Mesothelial cell of epicardium (in vitro differentiated cells): Measurements from ENCODE around the gene ZNF705A. TPM values are rescaled to one million over a fixed set of nuclear protein-coding genes. Genes with fewer than 3 reads are reported as not detected.
"Not testable (repeated sequence)": the region's sequence is repeated elsewhere in the genome, so short reads cannot be mapped to it uniquely, and the experiment has no call there.

ENCODE experiments used
- DNase-seq, 2 experiments: peaks; one replicate each; pipeline ENCODE4 v3.0.0; 2021; ENCODE audit warnings: low spot score in 2 of 2; ENCODE audit not compliant: unreplicated experiment in 2 of 2
- H3K27ac Mint-ChIP-seq: 2 replicates; pipeline ENCODE4 v1.8.0; 2021; ENCODE audit warnings: mixed read lengths
- H3K27me3 Mint-ChIP-seq: 2 replicates; pipeline ENCODE4 v1.8.0; 2021; ENCODE audit warnings: low read depth, mixed read lengths
- H3K36me3 Mint-ChIP-seq: 2 replicates; pipeline ENCODE4 v1.8.0; 2021; ENCODE audit warnings: mixed read lengths
- H3K4me1 Mint-ChIP-seq: 2 replicates; pipeline ENCODE4 v1.8.0; 2021; ENCODE audit warnings: mixed read lengths
- H3K4me3 Mint-ChIP-seq: 2 replicates; pipeline ENCODE4 v1.8.0; 2021; ENCODE audit warnings: mild to moderate bottlenecking, moderate library complexity, mixed read lengths
- H3K9me3 Mint-ChIP-seq: 2 replicates; pipeline ENCODE4 v1.8.0; 2021; ENCODE audit warnings: mixed read lengths
- total RNA-seq: library from RNA; stranded (reverse); gene quantifications from 3 replicates; pipeline ENCODE4 v1.2.1, GENCODE V29; 2021
- TF ChIP-seq, protein P1 (sequence below): fragments of 200-600 bp; sonication (generic); IDR thresholded peaks from one replicate; pipeline ENCODE4 v1.5.0; 2021; ENCODE audit warnings: antibody characterized with exemption; ENCODE audit not compliant: unreplicated experiment

The ZNF705A gene
- total RNA-seq, 1 donor from 2014 or later = not detected

DNA sequence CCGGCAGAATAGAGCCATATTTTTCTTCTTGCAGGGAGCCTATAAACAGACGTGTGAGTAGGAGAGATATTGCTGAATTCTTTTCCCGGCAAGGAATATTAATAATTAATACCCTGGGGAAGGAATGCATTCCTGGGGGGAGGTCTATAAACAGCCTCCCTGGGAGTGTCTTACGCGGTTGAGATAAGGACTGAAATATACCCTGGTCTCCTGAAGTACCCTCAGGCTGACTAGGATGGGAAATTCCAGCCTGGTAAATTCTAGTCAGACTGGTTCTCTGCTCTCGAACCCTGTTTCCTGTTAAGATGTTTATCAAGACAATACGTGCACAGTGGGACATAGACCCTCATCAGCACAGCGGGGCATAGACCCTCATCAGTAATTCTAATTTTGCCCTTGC, 15.2 kb upstream of the ZNF705A start:
- H3K36me3 Mint-ChIP-seq = peaks cover 25% of the 10 kb centered on the region
- H3K9me3 Mint-ChIP-seq = peaks cover 25% of the 10 kb centered on the region
- H3K4me3 Mint-ChIP-seq, DNase-seq, H3K27ac Mint-ChIP-seq, H3K4me1 Mint-ChIP-seq, H3K27me3 Mint-ChIP-seq: not testable (repeated sequence)

DNA sequence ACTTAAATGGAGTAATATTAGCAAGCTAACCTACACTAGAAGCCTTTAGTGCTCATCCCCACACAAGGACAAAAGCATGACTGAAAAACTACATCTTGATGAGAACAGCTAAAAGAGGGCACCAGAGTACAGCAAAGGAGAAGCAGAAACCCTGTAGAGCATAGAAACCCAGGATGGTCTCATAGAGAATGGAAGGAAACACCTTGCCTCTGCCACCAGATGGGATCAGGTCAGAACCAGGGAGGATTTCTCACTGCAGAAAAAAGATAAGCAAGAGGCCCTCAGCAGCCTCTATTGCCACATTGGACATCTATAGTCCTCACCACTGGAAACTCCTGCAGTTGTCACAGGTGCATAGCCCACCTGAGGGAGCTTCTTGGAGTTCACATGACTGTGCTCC, 13.6 kb upstream of the ZNF705A start:
- DNase-seq = no peak
- peaks cover 34% of the 10 kb centered on the region for H3K9me3 Mint-ChIP-seq

DNA sequence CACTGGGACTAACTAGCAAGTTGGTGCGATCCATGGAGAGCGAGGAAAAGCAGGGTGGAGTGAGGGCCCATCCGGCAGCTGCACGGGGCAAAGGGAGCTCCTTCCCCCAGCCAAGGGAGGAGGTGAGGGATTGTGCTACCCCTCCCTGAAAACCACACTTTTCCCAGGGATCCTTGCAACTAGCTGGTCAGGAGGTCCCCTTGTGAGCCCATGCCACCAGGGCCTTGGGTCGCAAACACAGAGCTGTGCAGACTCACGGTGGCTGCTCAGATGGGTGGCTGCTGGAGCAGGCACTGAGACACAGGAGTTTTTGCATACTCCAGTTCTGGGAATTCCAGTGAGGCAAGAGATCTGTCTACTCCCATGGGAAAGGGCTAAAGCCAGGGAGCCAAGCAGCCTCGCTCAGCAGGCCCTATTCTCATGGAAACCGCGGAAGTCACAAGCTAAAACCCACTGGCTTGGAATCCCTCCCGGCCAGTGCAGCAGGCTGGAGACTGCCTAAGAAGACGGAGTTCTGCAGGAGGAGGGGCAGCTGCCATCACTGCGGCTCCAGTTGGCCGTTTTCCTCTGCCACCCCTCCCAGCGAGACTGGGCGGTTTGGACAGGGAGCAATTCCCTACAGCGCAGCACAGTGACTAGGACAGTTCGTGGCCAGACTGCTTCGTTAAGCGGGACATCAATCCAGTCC, 10.9 kb upstream of the ZNF705A start:
- DNase-seq = peak in 1 of 2 experiments; percentile 41
- TF ChIP-seq, protein P1, sequence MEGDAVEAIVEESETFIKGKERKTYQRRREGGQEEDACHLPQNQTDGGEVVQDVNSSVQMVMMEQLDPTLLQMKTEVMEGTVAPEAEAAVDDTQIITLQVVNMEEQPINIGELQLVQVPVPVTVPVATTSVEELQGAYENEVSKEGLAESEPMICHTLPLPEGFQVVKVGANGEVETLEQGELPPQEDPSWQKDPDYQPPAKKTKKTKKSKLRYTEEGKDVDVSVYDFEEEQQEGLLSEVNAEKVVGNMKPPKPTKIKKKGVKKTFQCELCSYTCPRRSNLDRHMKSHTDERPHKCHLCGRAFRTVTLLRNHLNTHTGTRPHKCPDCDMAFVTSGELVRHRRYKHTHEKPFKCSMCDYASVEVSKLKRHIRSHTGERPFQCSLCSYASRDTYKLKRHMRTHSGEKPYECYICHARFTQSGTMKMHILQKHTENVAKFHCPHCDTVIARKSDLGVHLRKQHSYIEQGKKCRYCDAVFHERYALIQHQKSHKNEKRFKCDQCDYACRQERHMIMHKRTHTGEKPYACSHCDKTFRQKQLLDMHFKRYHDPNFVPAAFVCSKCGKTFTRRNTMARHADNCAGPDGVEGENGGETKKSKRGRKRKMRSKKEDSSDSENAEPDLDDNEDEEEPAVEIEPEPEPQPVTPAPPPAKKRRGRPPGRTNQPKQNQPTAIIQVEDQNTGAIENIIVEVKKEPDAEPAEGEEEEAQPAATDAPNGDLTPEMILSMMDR = no peak
- Mint-ChIP-seq H3K4me3 (peak overlapping the region; percentile 44), H3K4me1 (no peaks in the 10 kb centered on the region), H3K9me3 (peaks cover 38% of the 10 kb centered on the region), H3K36me3 (peaks cover 12% of the 10 kb centered on the region), H3K27me3 (peaks cover 12% of the 10 kb centered on the region), H3K27ac (peak overlapping the region; percentile 44)

More for the DNA sequence above, 13.6 kb upstream of the ZNF705A start:
- H3K27ac Mint-ChIP-seq = no peak overlapping the region
- no peak overlapping the region for H3K4me3 Mint-ChIP-seq
- peaks cover 6% of the 10 kb centered on the region for H3K27me3 Mint-ChIP-seq
- TF ChIP-seq, protein P1 = no peak
- no peaks in the 10 kb centered on the region for H3K4me1 Mint-ChIP-seq
- peaks cover 25% of the 10 kb centered on the region for H3K36me3 Mint-ChIP-seq

DNA sequence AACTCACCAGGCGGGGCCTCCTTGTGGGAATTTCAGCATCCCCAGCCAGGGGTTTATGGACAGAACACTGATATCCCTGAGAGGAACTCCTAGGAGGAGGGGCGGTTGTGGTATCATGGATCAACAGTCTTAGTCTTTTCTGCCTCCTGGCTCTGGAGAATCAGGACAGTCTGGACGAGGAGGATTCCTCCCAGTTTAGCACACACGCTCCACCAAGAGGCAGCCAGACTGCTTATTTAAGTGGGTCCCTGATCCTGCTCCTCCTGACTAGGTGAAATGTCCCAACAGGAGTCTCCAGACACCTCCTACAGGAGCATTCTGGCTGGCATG, 10.4 kb upstream of the ZNF705A start:
- TF ChIP-seq, protein P1 = no peak
- Mint-ChIP-seq H3K4me1 (no peaks in the 10 kb centered on the region), H3K27ac (peak overlapping the region; percentile 15), H3K4me3 (peak overlapping the region; percentile 44), H3K27me3 (peaks cover 16% of the 10 kb centered on the region), H3K9me3 (peaks cover 35% of the 10 kb centered on the region), H3K36me3 (peaks cover 11% of the 10 kb centered on the region)
- DNase-seq = no peak

DNA sequence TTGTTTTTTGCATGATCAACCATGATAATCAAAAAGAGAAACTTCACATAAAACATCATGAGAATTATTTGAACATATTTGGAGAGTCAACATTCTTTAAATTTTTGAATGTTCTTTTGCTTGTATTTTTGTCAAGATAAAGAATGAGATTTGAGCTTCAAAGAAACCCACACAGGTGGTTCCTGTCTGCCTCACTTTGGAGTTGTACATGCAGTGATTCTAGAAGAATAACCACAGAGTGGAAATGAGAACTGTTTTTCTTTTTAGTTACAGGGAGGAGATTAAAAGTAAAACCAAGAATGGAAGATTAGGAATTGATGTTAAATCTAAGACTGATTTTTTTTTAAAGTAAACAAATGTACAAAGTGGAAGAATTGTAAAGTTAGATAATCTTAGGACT, 2.3 kb upstream of the ZNF705A start:
- H3K36me3 Mint-ChIP-seq = no peaks in the 10 kb centered on the region
- no peak for DNase-seq
- TF ChIP-seq, protein P1 = no peak
- H3K27ac Mint-ChIP-seq = peak overlapping the region; percentile 18
- H3K9me3 Mint-ChIP-seq = peaks cover 18% of the 10 kb centered on the region
- peaks cover 17% of the 10 kb centered on the region for H3K4me1 Mint-ChIP-seq
- no peak overlapping the region for H3K4me3 Mint-ChIP-seq
- peaks cover 13% of the 10 kb centered on the region for H3K27me3 Mint-ChIP-seq

DNA sequence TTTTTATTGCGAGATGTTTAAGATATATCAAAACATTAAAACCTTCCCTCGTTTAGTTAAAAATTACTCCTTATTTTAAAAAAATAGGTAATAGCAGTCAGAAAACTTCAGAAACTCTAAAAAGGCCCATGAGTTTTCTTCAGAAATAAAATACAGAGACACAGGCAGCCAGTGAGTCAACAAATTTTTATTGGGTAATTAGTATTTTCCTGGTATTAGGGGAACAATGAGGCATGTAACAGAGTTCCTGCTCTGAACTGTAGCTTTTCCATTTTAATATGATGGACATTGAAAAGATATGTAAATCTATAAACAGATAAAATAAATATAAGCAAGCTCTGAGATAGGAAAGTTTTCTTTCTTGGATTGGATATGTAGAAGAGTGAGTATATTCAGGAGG, 399 bp upstream of the ZNF705A start:
- H3K27ac Mint-ChIP-seq = peak overlapping the region; percentile 59

More for the DNA sequence above, 399 bp upstream of the ZNF705A start:
- H3K4me1 Mint-ChIP-seq = peaks cover 17% of the 10 kb centered on the region
- no peak for DNase-seq
- H3K27me3 Mint-ChIP-seq = peaks cover 6% of the 10 kb centered on the region
- peaks cover 22% of the 10 kb centered on the region for H3K9me3 Mint-ChIP-seq
- no peaks in the 10 kb centered on the region for H3K36me3 Mint-ChIP-seq
- TF ChIP-seq, protein P1 = no peak
- H3K4me3 Mint-ChIP-seq = no peak overlapping the region
